Activated CD8-positive, alpha-beta memory T cell treated with anti-CD3 and anti-CD28 coated beads, Interleukin-2, amount 50 U/mL, for 1 hour (primary cell): Measurements from ENCODE around the gene FLOT2.
"Not testable (repeated sequence)": the region's sequence is repeated elsewhere in the genome, so short reads cannot be mapped to it uniquely, and the experiment has no call there.

Source experiments
- DNase-seq: peaks from one replicate; pipeline ENCODE4 v3.0.0-alpha.2; 2020; ENCODE audit errors: extremely low read depth

Gene FLOT2

GRCh38 chr17:28916302-28916934 lies 18.9 kb upstream of the FLOT2 start:
- no peak for DNase-seq

GRCh38 chr17:28912938-28913333 lies 15.4 kb upstream of the FLOT2 start:
- DNase-seq = no peak

GRCh38 chr17:28912281-28912937 lies 14.9 kb upstream of the FLOT2 start:
- no peak for DNase-seq

- no peak for DNase-seq
Observed at GRCh38 chr17:28911411-28912045, 14.0 kb upstream of the FLOT2 start.

GRCh38 chr17:28910534-28910933 lies 13.0 kb upstream of the FLOT2 start:
- no peak for DNase-seq

- DNase-seq = no peak
Observed at GRCh38 chr17:28908640-28909167, 11.2 kb upstream of the FLOT2 start.

GRCh38 chr17:28907709-28908475 lies 10.4 kb upstream of the FLOT2 start:
- DNase-seq = no peak

GRCh38 chr17:28906706-28907438 lies 9.3 kb upstream of the FLOT2 start:
- DNase-seq = no peak

GRCh38 chr17:28906276-28906675 lies 8.7 kb upstream of the FLOT2 start:
- no peak for DNase-seq

GRCh38 chr17:28904800-28905199 lies 7.3 kb upstream of the FLOT2 start:
- no peak for DNase-seq

GRCh38 chr17:28903546-28903841 lies 6.0 kb upstream of the FLOT2 start:
- not testable (repeated sequence) for DNase-seq

GRCh38 chr17:28902819-28903545 lies 5.4 kb upstream of the FLOT2 start, which contains the start of gene DHRS13:
Gene DHRS13, minus strand, starts transcription at chr17:28903079. Its CDS starts 135 bp downstream, at chr17:28902944.
- DNase-seq = peak; percentile 74

- DNase-seq = no peak
Observed at GRCh38 chr17:28901866-28902818, 4.6 kb upstream of the FLOT2 start.

GRCh38 chr17:28900986-28901726 lies 3.6 kb upstream of the FLOT2 start:
- no peak for DNase-seq

- no peak for DNase-seq
Observed at GRCh38 chr17:28899212-28899815, 1.8 kb upstream of the FLOT2 start.

- DNase-seq = no peak
Observed at GRCh38 chr17:28898527-28898955, 1.0 kb upstream of the FLOT2 start.

- no peak for DNase-seq
Observed at GRCh38 chr17:28897769-28898526, 415 bp upstream of the FLOT2 start.

- DNase-seq = no peak
Observed at GRCh38 chr17:28896491-28896883, 1.0 kb downstream of the FLOT2 start.
